Osteoblast (primary cell): Measurements from ENCODE around the gene EDC4. TPM values are rescaled to one million over a fixed set of nuclear protein-coding genes. Genes with fewer than 3 reads are reported as not detected.

Experiments used
- DNase-seq: peaks from one replicate; pipeline ENCODE4 v3.0.0; 2011; ENCODE audit warnings: low spot score, mixed read lengths; ENCODE audit not compliant: insufficient read length; ENCODE audit errors: missing footprints
- H2AFZ ChIP-seq: 2 replicates; pipeline ENCODE4 v1.6.0; 2011; ENCODE audit warnings: mild to moderate bottlenecking, low read length
- H3K27ac ChIP-seq: 2 replicates; pipeline ENCODE4 v1.5.1; 2011; ENCODE audit warnings: mild to moderate bottlenecking, low read depth, low read length, moderate library complexity
- H3K27me3 ChIP-seq: 2 replicates; pipeline ENCODE4 v1.6.0; 2012; ENCODE audit warnings: mild to moderate bottlenecking, control low read depth, inconsistent platforms, low read length, moderate library complexity; ENCODE audit not compliant: insufficient read depth
- H3K36me3 ChIP-seq: 2 replicates; pipeline ENCODE4 v1.5.1; 2011; ENCODE audit warnings: mild to moderate bottlenecking, low read length, control low read depth, moderate library complexity; ENCODE audit not compliant: insufficient read depth
- H3K4me1 ChIP-seq: 2 replicates; pipeline ENCODE4 v1.5.1; 2011; ENCODE audit warnings: mild to moderate bottlenecking, low read length, control low read depth, moderate library complexity; ENCODE audit not compliant: insufficient read depth
- H3K4me2 ChIP-seq: 2 replicates; pipeline ENCODE4 v1.6.0; 2011; ENCODE audit warnings: mild to moderate bottlenecking, low read length; ENCODE audit not compliant: insufficient read depth
- H3K4me3 ChIP-seq: fragments of 200-600 bp; sonication (generic); 3 replicates; pipeline ENCODE4 v1.5.1; 2012; ENCODE audit warnings: mild to moderate bottlenecking, low read length, inconsistent platforms; ENCODE audit not compliant: insufficient read depth
- H3K79me2 ChIP-seq: 2 replicates; pipeline ENCODE4 v1.6.0; 2012; ENCODE audit warnings: mild to moderate bottlenecking, low read length, control low read depth, inconsistent platforms; ENCODE audit not compliant: insufficient read depth
- H3K9me3 ChIP-seq: 2 replicates; pipeline ENCODE4 v1.5.1; 2011; ENCODE audit warnings: low read depth, low read length, control low read depth
- H4K20me1 ChIP-seq: 2 replicates; pipeline ENCODE4 v1.6.0; 2012; ENCODE audit warnings: mild to moderate bottlenecking, low read length, control low read depth; ENCODE audit not compliant: insufficient read depth
- CTCF ChIP-seq: IDR thresholded peaks from 2 replicates; pipeline ENCODE4 v1.5.1; 2011; ENCODE audit warnings: mild to moderate bottlenecking, low read depth, low read length, moderate library complexity; ENCODE audit errors: extremely low read depth
- total RNA-seq: library from RNA; depleted of rRNA; stranded (reverse); fragments of >200 nt; gene quantifications from 2 replicates; pipeline ENCODE4 v1.2.3, GENCODE V29; 2012

EDC4 gene
- total RNA-seq, 1 donor, result 60.8 TPM

GRCh38 chr16:67842509-67843342, 30.1 kb upstream of the EDC4 start:
- Histone ChIP-seq H3K36me3 (no peaks in the 10 kb centered on the region), H4K20me1 (peaks cover 8% of the 10 kb centered on the region), H3K4me1 (peaks cover 38% of the 10 kb centered on the region), H3K4me3 (peak overlapping the region; percentile 98), H3K9me3 (no peaks in the 10 kb centered on the region), H3K4me2 (peak overlapping the region; percentile 95), H3K27me3 (no peaks in the 10 kb centered on the region), H3K79me2 (peaks cover 43% of the 10 kb centered on the region), H2AFZ (peak overlapping the region; percentile 100), H3K27ac (peak overlapping the region; percentile 91)
- peak; percentile 41 for TF ChIP-seq CTCF
- peak; percentile 89 for DNase-seq

- H3K36me3 ChIP-seq, result no peaks in the 10 kb centered on the region
- peaks cover 44% of the 10 kb centered on the region for H3K4me1 ChIP-seq
- H2AFZ ChIP-seq, result peak overlapping the region; percentile 40
- peak; percentile 89 for DNase-seq
- H4K20me1 ChIP-seq, result peaks cover 8% of the 10 kb centered on the region
- peaks cover 49% of the 10 kb centered on the region for H3K79me2 ChIP-seq
- peak overlapping the region; percentile 95 for H3K4me2 ChIP-seq
- H3K27ac ChIP-seq, result peak overlapping the region; percentile 91
- no peaks in the 10 kb centered on the region for H3K9me3 ChIP-seq
- peak overlapping the region; percentile 98 for H3K4me3 ChIP-seq
- H3K27me3 ChIP-seq, result no peaks in the 10 kb centered on the region
- TF ChIP-seq CTCF, result no peak
Measured at GRCh38 chr16:67843343-67843765, 29.5 kb upstream of the EDC4 start.

GRCh38 chr16:67844497-67844896, 28.4 kb upstream of the EDC4 start:
- peaks cover 44% of the 10 kb centered on the region for H3K4me1 ChIP-seq
- no peaks in the 10 kb centered on the region for H3K9me3 ChIP-seq
- DNase-seq, result peak; percentile 93
- peak overlapping the region; percentile 95 for H3K4me2 ChIP-seq
- peaks cover 60% of the 10 kb centered on the region for H3K79me2 ChIP-seq
- H4K20me1 ChIP-seq, result peaks cover 15% of the 10 kb centered on the region
- H3K27me3 ChIP-seq, result no peaks in the 10 kb centered on the region
- H3K36me3 ChIP-seq, result peaks cover 3% of the 10 kb centered on the region
- TF ChIP-seq CTCF, result peak; percentile 28
- no peak overlapping the region for H2AFZ ChIP-seq
- H3K4me3 ChIP-seq, result peak overlapping the region; percentile 1
- H3K27ac ChIP-seq, result peak overlapping the region; percentile 91

- Histone ChIP-seq H3K79me2 (peaks cover 68% of the 10 kb centered on the region), H3K4me2 (peak overlapping the region; percentile 87), H3K27me3 (no peaks in the 10 kb centered on the region), H3K4me1 (peaks cover 44% of the 10 kb centered on the region), H3K9me3 (no peaks in the 10 kb centered on the region), H3K4me3 (peak overlapping the region; percentile 98), H4K20me1 (peaks cover 20% of the 10 kb centered on the region), H3K27ac (peak overlapping the region; percentile 86), H3K36me3 (peaks cover 7% of the 10 kb centered on the region), H2AFZ (peak overlapping the region; percentile 82)
- DNase-seq, result no peak
- TF ChIP-seq CTCF, result no peak
Measured at GRCh38 chr16:67845291-67846062, 27.4 kb upstream of the EDC4 start.
